Mucosa of descending colon (tissue), 3 donors: ENCODE data around the gene MS4A4E. TPM values are rescaled to one million over a fixed set of nuclear protein-coding genes. Genes with fewer than 3 reads are reported as not detected.

ENCODE experiments used
- ATAC-seq: fragments of 200-7000 bp; cut with Tn5 transposase; one replicate; pipeline ENCODE4 v1.9.1; 2020; ENCODE audit warnings: mild to moderate bottlenecking, moderate library complexity
- DNase-seq, 3 donors: peaks; one replicate each; pipeline ENCODE4 v3.0.0-alpha.2; 2020
- H3K36me3 ChIP-seq: fragments of 200-600 bp; one replicate; pipeline ENCODE4 v1.8.0; 2021; ENCODE audit warnings: low read depth, mild to moderate bottlenecking
- H3K4me1 ChIP-seq: fragments of 200-600 bp; one replicate; pipeline ENCODE4 v1.8.0; 2021; ENCODE audit warnings: low read depth, mild to moderate bottlenecking
- H3K4me3 ChIP-seq: fragments of 200-600 bp; one replicate; pipeline ENCODE4 v1.8.0; 2021; ENCODE audit warnings: mild to moderate bottlenecking
- H3K9me3 ChIP-seq: fragments of 200-600 bp; one replicate; pipeline ENCODE4 v1.8.0; 2021; ENCODE audit warnings: mild to moderate bottlenecking
- CTCF ChIP-seq: fragments of 200-600 bp; IDR thresholded peaks from one replicate; pipeline ENCODE4 v1.8.0; 2022; ENCODE audit warnings: antibody characterized with exemption, mild to moderate bottlenecking
- intact Hi-C, 2 donors: fragments of 100-400 bp; cut with DNase I in 1 of 2; cut with micrococcal nuclease in 1 of 2; formaldehyde crosslinking; loops; one replicate each; pipeline versions ENCODE4 v1.11.0 to v1.11.1; 2022; cut with DNase I, micrococcal nuclease
- total RNA-seq, 3 donors: library from RNA; stranded (reverse); fragmentation: NEBNext Ultra II Directional in 2 of 3; extraction: Animal tissue kit (Norgen Biotek cat#: 25700) in 2 of 3; gene quantifications; one replicate each; pipeline versions ENCODE4 v1.2.1 to v1.2.4, GENCODE V29; 2021 to 2023
- donor health status: DM: no; HTN: no; CAD: no; lungs with moderate emphysema.
- donor health status: DM: no; HTN: no; CAD: no.
- donor health status: DM: no; HTN: yes; CAD: no.

MS4A4E gene
- total RNA-seq, 3 donors from 2014 or later, result 1.3 to 6.6 (median 1.7) TPM

DNA sequence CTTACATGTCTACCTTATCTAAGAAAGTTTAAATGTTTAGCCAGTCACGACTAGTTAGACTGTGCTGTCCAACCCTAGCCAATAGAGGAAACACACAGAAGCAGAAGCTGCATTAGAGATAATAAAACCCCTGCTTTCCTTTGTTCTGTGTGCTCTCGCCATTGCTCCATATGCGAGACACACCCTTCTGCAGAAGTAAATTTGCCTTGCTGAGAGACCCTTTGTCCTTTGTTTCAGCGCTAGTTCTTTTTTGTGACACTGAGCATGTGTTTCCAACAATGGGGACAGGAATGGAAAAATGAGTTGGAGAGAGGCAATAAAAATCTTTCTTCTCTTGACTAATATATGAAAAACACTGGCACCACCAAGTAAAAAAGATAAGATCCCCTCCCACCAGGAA lies 18.1 kb upstream of the MS4A4E start:
- no peak for TF ChIP-seq CTCF
- Histone ChIP-seq H3K9me3 (no peaks in the 10 kb centered on the region), H3K4me1 (no peaks in the 10 kb centered on the region), H3K4me3 (no peak overlapping the region), H3K36me3 (no peaks in the 10 kb centered on the region)
- intact Hi-C loops, result no loop called here
- DNase-seq (no peak), ATAC-seq (no peak)

DNA sequence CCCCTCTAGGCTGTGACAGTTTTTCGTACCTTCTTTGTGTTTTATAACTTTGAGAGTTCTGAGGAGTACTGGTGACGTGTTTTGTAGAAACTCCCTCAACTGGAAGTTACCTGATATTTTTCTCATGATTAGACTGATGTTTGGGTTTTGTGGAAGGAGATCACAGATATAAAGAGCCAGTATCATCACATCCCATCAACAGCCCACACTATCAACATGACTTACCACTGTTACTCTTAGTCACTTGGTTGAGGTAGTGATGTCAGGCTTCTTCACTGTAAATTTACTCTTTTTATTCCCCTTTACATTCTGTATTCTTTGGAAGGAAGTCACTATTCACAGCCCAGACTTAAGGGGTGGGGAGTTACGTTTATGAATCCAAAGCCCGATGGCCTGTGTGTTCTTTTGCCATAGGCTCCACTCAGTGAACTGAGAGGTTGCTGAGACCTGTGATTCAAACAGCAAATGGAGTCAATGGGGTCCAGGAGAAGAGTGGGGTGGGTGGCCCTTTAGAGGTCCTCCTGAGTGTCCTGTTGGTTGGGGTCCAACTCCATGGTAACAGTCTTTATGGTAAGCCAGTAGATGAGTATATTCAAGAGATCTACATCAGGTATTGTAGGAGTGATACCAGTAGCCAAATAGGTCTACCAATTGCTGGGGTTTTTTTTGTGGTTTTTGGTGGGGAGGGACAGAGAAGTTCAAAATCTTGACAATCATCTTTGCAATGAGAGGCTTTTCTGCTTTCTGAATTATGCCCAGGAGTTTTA lies 15.2 kb upstream of the MS4A4E start:
- Histone ChIP-seq H3K36me3 (no peaks in the 10 kb centered on the region), H3K4me1 (no peaks in the 10 kb centered on the region), H3K9me3 (peaks cover 7% of the 10 kb centered on the region), H3K4me3 (no peak overlapping the region)
- ATAC-seq, result no peak
- TF ChIP-seq CTCF, result no peak
- intact Hi-C loops, result no loop called here
- DNase-seq, result no peak

- no peaks in the 10 kb centered on the region for H3K4me1 ChIP-seq
- H3K36me3 ChIP-seq, result no peaks in the 10 kb centered on the region
- DNase-seq, result no peak
- intact Hi-C loops, result no loop called here
- ATAC-seq, result no peak
- no peak for TF ChIP-seq CTCF
- H3K9me3 ChIP-seq, result peaks cover 7% of the 10 kb centered on the region
- no peak overlapping the region for H3K4me3 ChIP-seq
These were observed 9.5 kb upstream of the MS4A4E start for GRCh38 chr11:60252213-60253108.

DNA sequence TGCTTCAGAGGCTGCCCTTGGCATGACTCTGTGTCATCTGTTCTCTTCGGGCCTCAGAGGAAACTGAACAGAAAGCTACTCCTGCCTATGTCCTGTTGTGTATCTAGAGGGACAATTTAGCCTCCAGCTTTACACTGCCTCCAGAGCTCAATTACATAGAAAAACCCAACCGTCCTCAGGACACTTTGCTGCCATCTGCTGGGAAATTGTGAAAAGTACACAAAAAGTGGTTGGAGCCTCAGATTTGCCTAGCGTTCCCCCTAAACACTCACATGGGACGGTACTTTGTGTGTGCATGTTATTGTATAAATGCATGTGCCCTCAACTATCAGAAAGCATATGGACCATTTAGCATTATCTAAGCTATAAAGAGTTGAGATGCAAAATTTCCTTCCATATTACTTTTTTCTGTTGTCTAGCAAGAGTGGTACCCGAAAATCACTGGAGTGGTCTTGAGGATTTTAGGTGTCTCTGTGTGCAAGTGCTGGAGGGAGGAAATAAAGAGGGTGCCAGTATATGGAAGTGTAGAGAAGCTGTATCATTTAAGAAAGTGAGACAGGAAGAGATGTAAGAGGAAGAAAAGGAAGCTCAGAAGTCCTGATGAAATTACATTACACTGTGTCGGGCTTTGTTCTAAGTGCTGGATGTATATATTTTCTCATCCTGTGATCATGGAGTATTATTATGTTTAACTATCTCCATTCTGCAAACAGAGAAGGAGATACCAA lies 8.7 kb upstream of the MS4A4E start:
- H3K4me3 ChIP-seq, result no peak overlapping the region
- H3K4me1 ChIP-seq, result no peaks in the 10 kb centered on the region
- DNase-seq (no peak), ATAC-seq (no peak)
- H3K36me3 ChIP-seq, result no peaks in the 10 kb centered on the region
- H3K9me3 ChIP-seq, result peaks cover 7% of the 10 kb centered on the region
- no peak for TF ChIP-seq CTCF
- intact Hi-C loops, result no loop called here

DNA sequence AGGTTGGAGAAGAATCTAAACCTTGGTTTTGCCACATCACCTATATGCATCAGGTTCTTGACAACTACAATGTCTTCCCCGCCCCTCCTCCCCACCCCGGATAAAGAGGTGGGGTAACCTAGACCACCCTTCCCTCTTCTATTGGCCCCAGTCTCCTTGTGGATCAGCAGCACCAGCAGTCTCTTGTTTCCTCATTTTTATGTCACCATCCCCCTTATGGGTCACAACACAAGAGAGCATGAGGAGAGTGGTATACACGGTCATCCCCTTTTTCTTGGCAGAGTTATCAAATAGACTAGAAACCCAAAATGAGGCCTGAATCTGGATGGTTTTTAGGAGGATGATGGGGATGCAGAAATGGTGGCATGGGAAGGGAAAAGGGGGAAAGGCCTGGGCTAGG lies 1.2 kb downstream of the MS4A4E start:
- DNase-seq (no peak), ATAC-seq (no peak)
- H3K9me3 ChIP-seq, result no peaks in the 10 kb centered on the region
- no peaks in the 10 kb centered on the region for H3K4me1 ChIP-seq
- no peak for TF ChIP-seq CTCF
- no peak overlapping the region for H3K4me3 ChIP-seq
- intact Hi-C loops, result no loop called here
- no peaks in the 10 kb centered on the region for H3K36me3 ChIP-seq
